Liver (tissue), 9 donors: Measurements from ENCODE around the gene ZFP36. TPM values are rescaled to one million over a fixed set of nuclear protein-coding genes. Genes with fewer than 3 reads are reported as not detected.

ENCODE experiments used
- DNase-seq: peaks from one replicate; pipeline ENCODE4 v3.0.0-alpha.2; 2017; ENCODE audit warnings: low spot score
- H3K27ac ChIP-seq, 2 donors: one replicate each; pipeline ENCODE4 v1.7.0; 2013; ENCODE audit warnings: inconsistent platforms in 2 of 2, low read length in 2 of 2, control low read depth in 1 of 2, low read depth in 1 of 2, mild to moderate bottlenecking in 1 of 2
- H3K27me3 ChIP-seq, 4 donors: one replicate each; pipeline versions ENCODE4 v1.6.1 to v1.7.0; 2013; ENCODE audit warnings: low read length in 3 of 4, inconsistent platforms in 1 of 4, mild to moderate bottlenecking in 1 of 4, moderate library complexity in 1 of 4; ENCODE audit not compliant: control insufficient read depth in 4 of 4, insufficient read depth in 4 of 4
- H3K36me3 ChIP-seq, 4 donors: one replicate each; pipeline versions ENCODE4 v1.6.1 to v1.7.0; 2013; ENCODE audit warnings: low read length in 3 of 4, mild to moderate bottlenecking in 3 of 4, low read depth in 1 of 4, moderate library complexity in 1 of 4; ENCODE audit not compliant: control insufficient read depth in 4 of 4, insufficient read depth in 3 of 4
- H3K4me1 ChIP-seq, 4 donors: one replicate each; pipeline versions ENCODE4 v1.6.1 to v1.7.0; 2013; ENCODE audit warnings: low read length in 3 of 4, mild to moderate bottlenecking in 3 of 4, moderate library complexity in 1 of 4; ENCODE audit not compliant: control insufficient read depth in 4 of 4, insufficient read depth in 4 of 4
- H3K4me3 ChIP-seq, 3 donors: one replicate each; pipeline versions ENCODE4 v1.6.1 to v1.7.0; 2013; ENCODE audit warnings: low read length in 3 of 3, control low read depth in 1 of 3, low read depth in 1 of 3, mild to moderate bottlenecking in 1 of 3
- H3K9ac ChIP-seq, 2 donors: one replicate each; pipeline ENCODE4 v1.7.0; 2013; ENCODE audit warnings: low read length in 2 of 2, mild to moderate bottlenecking in 2 of 2, moderate library complexity in 2 of 2, control low read depth in 1 of 2, low read depth in 1 of 2
- H3K9me3 ChIP-seq, 4 donors: one replicate each; pipeline versions ENCODE4 v1.6.1 to v1.7.0; 2013; ENCODE audit warnings: low read length in 3 of 4; ENCODE audit not compliant: control insufficient read depth in 4 of 4
- CTCF ChIP-seq: fragments of 150-350 bp; IDR thresholded peaks from 2 replicates; pipeline ENCODE4 v1.5.1; 2017; ENCODE audit warnings: improper control_type of control experiment, low read depth, low read length; ENCODE audit not compliant: missing input control
- EGR1 ChIP-seq, 2 donors: IDR thresholded peaks; 2 replicates each; pipeline ENCODE4 v1.6.1; 2016 to 2018; ENCODE audit warnings: antibody characterized with exemption in 2 of 2, low read depth in 2 of 2
- FOXA1 ChIP-seq: IDR thresholded peaks from 2 replicates; pipeline ENCODE4 v1.6.1; 2016; ENCODE audit warnings: antibody characterized with exemption
- GABPA ChIP-seq, 2 donors: IDR thresholded peaks in 1 of 2; conservative IDR thresholded peaks in 1 of 2; 2 replicates each; pipeline ENCODE4 v1.6.1; 2016; ENCODE audit warnings: antibody characterized with exemption in 2 of 2, mild to moderate bottlenecking in 1 of 2, moderate library complexity in 1 of 2
- HNF4A ChIP-seq, 2 donors: conservative IDR thresholded peaks; 2 replicates each; pipeline ENCODE4 v1.6.1; 2016; ENCODE audit warnings: antibody characterized with exemption in 2 of 2, mild to moderate bottlenecking in 2 of 2
- HNF4G ChIP-seq: IDR thresholded peaks from 2 replicates; pipeline ENCODE4 v1.6.1; 2016; ENCODE audit warnings: antibody characterized with exemption
- MAX ChIP-seq: IDR thresholded peaks from 2 replicates; pipeline ENCODE4 v1.6.1; 2016; ENCODE audit warnings: antibody characterized with exemption
- NR2F2 ChIP-seq: IDR thresholded peaks from 2 replicates; pipeline ENCODE4 v1.6.1; 2016; ENCODE audit warnings: antibody characterized with exemption
- RAD21 ChIP-seq, 2 donors: IDR thresholded peaks; 2 replicates each; pipeline ENCODE4 v1.6.1; 2016; ENCODE audit warnings: antibody characterized with exemption in 2 of 2, mild to moderate bottlenecking in 2 of 2
- REST ChIP-seq: IDR thresholded peaks from 2 replicates; pipeline ENCODE4 v1.6.1; 2016; ENCODE audit warnings: antibody characterized with exemption, mild to moderate bottlenecking
- RXRA ChIP-seq, 2 donors: IDR thresholded peaks; 2 replicates each; pipeline ENCODE4 v1.6.1; 2017 to 2018; ENCODE audit warnings: antibody characterized with exemption in 2 of 2, mild to moderate bottlenecking in 1 of 2
- SP1 ChIP-seq: IDR thresholded peaks from 2 replicates; pipeline ENCODE4 v1.6.1; 2018; ENCODE audit warnings: antibody characterized with exemption, mild to moderate bottlenecking
- TAF1 ChIP-seq: conservative IDR thresholded peaks from 2 replicates; pipeline ENCODE4 v1.6.1; 2016; ENCODE audit warnings: antibody characterized with exemption, mild to moderate bottlenecking
- YY1 ChIP-seq: IDR thresholded peaks from 2 replicates; pipeline ENCODE4 v1.6.1; 2016; ENCODE audit warnings: antibody characterized with exemption, mild to moderate bottlenecking
- ZBTB33 ChIP-seq: IDR thresholded peaks from 2 replicates; pipeline ENCODE4 v1.6.1; 2016; ENCODE audit warnings: antibody characterized with exemption
- WGBS: extraction: QIAGEN DNeasy Blood & Tissue Kit; methylation state at CpG from one replicate; pipeline ENCODE4 v1.1.7; 2013; 5-methylcytosine and 5-hydroxymethylcytosine counted together
- polyA plus RNA-seq, 2 donors: library from polyadenylated mRNA; stranded (reverse) in 1 of 2; unstranded in 1 of 2; fragments of 200-250 nt in 1 of 2; fragments of >200 nt in 1 of 2; fragmentation: Nextera tagmentation in 1 of 2; extraction: Ambion mirVana in 1 of 2; gene quantifications; one replicate each; pipeline versions ENCODE4 v1.2.1 to v1.2.3, GENCODE V29; 2013 to 2015
- total RNA-seq, 2 donors: library from RNA; depleted of rRNA; stranded (reverse); fragments of >200 nt; gene quantifications; one replicate each; pipeline ENCODE4 v1.2.3, GENCODE V29; 2014
- donor health status: healthy.
- donor health status: healthy.
- donor health status: healthy.
- donor health status: healthy.
- donor health status: healthy.

The ZFP36 gene
- total and polyA plus RNA-seq, 4 donors: 3.6 to 91.9 (median 35.5) TPM

GRCh38 chr19:39416152-39417120, 9.8 kb downstream of the ZFP36 start:
- no peaks in the 10 kb centered on the region for H3K27me3 ChIP-seq
- H3K9me3 ChIP-seq: no peaks in the 10 kb centered on the region
- H3K36me3 ChIP-seq: peaks cover 0 to 2% (median 0%) of the 10 kb centered on the region in 4 donors
- TF ChIP-seq NR2F2: no peak
- no peak for TF ChIP-seq REST
- no peak for TF ChIP-seq GABPA (IDR thresholded peaks at IDR 0.05 in 1 of 2, conservative IDR thresholded peaks at IDR 0.05 in 1 of 2)
- no peak for TF ChIP-seq MAX
- no peak for TF ChIP-seq SP1
- TF ChIP-seq CTCF: no peak
- TF ChIP-seq TAF1: no peak
- no peak for TF ChIP-seq RAD21 (IDR thresholded peaks at IDR 0.05)
- TF ChIP-seq ZBTB33: no peak
- TF ChIP-seq HNF4A (conservative IDR thresholded peaks at IDR 0.05): no peak
- H3K4me3 ChIP-seq: no peak overlapping the region
- no peak overlapping the region for H3K9ac ChIP-seq
- DNase-seq: no peak
- H3K27ac ChIP-seq: no peak overlapping the region
- peaks cover 2 to 18% (median 5%) of the 10 kb centered on the region in 4 donors for H3K4me1 ChIP-seq
- WGBS: 87% methylated on average over 27 of the region's 27 CpGs

GRCh38 chr19:39417463-39418181, 11.0 kb downstream of the ZFP36 start:
- Histone ChIP-seq H3K4me1 (peaks cover 0 to 11% (median 3%) of the 10 kb centered on the region in 4 donors), H3K9ac (no peak overlapping the region), H3K27ac (no peak overlapping the region), H3K9me3 (no peaks in the 10 kb centered on the region), H3K4me3 (no peak overlapping the region), H3K27me3 (no peaks in the 10 kb centered on the region), H3K36me3 (peaks cover 0 to 2% (median 0%) of the 10 kb centered on the region in 4 donors)
- no peak for DNase-seq
- WGBS: 93% methylated on average over 30 of the region's 30 CpGs
- TF ChIP-seq YY1 (no peak), GABPA (IDR thresholded peaks at IDR 0.05 in 1 of 2, conservative IDR thresholded peaks at IDR 0.05 in 1 of 2) (no peak), REST (no peak), SP1 (no peak), FOXA1 (no peak), RXRA (IDR thresholded peaks at IDR 0.05) (no peak), HNF4A (conservative IDR thresholded peaks at IDR 0.05) (no peak), ZBTB33 (no peak), HNF4G (no peak), EGR1 (IDR thresholded peaks at IDR 0.05; ENCODE audit: low read depth in 2 of 2) (no peak)
